ENCODE data around the gene DHRS2. TPM values are rescaled to one million over a fixed set of nuclear protein-coding genes. Genes with fewer than 3 reads are reported as not detected.

The DHRS2 gene
- total and polyA plus RNA-seq, 2 of the 13 experiments (the other 11 are each of a cell fraction or from before 2014, with no cell fraction given): 1,621 to 3,021 TPM

DNA sequence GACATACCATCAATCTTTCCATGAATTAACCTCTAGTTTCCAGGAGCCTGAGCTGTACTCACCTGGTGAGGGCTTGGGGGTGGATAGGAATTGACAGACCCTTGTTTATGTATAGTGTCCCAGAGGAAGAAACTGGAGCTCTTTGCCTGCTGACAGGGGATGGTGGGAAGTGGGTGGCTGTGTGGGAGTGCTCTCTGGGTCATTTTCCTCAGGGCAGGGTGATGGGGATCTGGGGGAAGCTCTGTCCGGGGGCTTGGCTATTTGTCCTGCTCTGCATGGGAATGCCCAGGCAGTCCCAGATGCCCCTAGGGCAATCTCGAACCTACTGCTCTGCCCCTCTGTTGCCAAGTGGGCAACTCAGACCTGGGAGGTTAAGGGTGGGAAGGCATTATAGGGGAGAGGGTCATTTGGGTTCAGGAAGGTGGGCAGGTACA lies 21.8 kb upstream of the DHRS2 start (continued):
- TF ChIP-seq, protein P1, sequence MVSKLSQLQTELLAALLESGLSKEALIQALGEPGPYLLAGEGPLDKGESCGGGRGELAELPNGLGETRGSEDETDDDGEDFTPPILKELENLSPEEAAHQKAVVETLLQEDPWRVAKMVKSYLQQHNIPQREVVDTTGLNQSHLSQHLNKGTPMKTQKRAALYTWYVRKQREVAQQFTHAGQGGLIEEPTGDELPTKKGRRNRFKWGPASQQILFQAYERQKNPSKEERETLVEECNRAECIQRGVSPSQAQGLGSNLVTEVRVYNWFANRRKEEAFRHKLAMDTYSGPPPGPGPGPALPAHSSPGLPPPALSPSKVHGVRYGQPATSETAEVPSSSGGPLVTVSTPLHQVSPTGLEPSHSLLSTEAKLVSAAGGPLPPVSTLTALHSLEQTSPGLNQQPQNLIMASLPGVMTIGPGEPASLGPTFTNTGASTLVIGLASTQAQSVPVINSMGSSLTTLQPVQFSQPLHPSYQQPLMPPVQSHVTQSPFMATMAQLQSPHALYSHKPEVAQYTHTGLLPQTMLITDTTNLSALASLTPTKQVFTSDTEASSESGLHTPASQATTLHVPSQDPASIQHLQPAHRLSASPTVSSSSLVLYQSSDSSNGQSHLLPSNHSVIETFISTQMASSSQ (IDR thresholded peaks at IDR 0.05; ENCODE audit: low read depth): no peak
- TF ChIP-seq, protein P1 (CRISPR knock-in tag; IDR thresholded peaks at IDR 0.05; ENCODE audit: borderline replicate concordance): peak; percentile 15; the same call in 1 of the 2 replicates
- TF ChIP-seq ATAD3A (CRISPR knock-in tag; IDR thresholded peaks at IDR 0.05) (peak; percentile 61; the same call in 1 of the 2 replicates), POLR2AphosphoS2 (IDR thresholded peaks at IDR 0.05; ENCODE audit: low read depth, low read length) (no peak), ZNF430 (CRISPR knock-in tag; IDR thresholded peaks at IDR 0.05) (peak; percentile 23; the same call in 1 of the 2 replicates), ZNF256 (CRISPR knock-in tag; conservative IDR thresholded peaks at IDR 0.05) (no peak), ZNF510 (CRISPR knock-in tag; IDR thresholded peaks at IDR 0.05; ENCODE audit: low read depth) (0 out of 2 replicates have a peak, but pooled peaks have one; percentile 76), ZNF652 (CRISPR knock-in tag; IDR thresholded peaks at IDR 0.05; ENCODE audit: borderline replicate concordance, low read depth) (peak; percentile 49; the same call in 1 of the 2 replicates), THYN1 (CRISPR knock-in tag; IDR thresholded peaks at IDR 0.05; ENCODE audit: borderline replicate concordance, low read depth) (no peak), ZNF326 (CRISPR knock-in tag; IDR thresholded peaks at IDR 0.05; ENCODE audit: borderline replicate concordance) (no peak), ARID4A (CRISPR knock-in tag; IDR thresholded peaks at IDR 0.05; ENCODE audit: borderline replicate concordance) (no peak)

All from HepG2 (cell line).